Mononuclear cell (primary cell): ENCODE results near the gene IFI30. TPM values are rescaled to one million over a fixed set of nuclear protein-coding genes. Genes with fewer than 3 reads are reported as not detected.
"Not testable (repeated sequence)": the region's sequence is repeated elsewhere in the genome, so short reads cannot be mapped to it uniquely, and the experiment has no call there.

ENCODE experiments used
- H3K27me3 ChIP-seq: 2 replicates; pipeline ENCODE4 v1.6.0; 2011; ENCODE audit warnings: low read length, control low read depth; ENCODE audit not compliant: insufficient read depth
- H3K4me1 ChIP-seq: 2 replicates; pipeline ENCODE4 v1.5.1; 2011; ENCODE audit warnings: mild to moderate bottlenecking, low read length, control low read depth; ENCODE audit not compliant: insufficient read depth
- H3K4me3 ChIP-seq: 2 replicates; pipeline ENCODE4 v1.5.1; 2011; ENCODE audit warnings: mild to moderate bottlenecking, low read length, moderate library complexity
- H3K9me3 ChIP-seq: 2 replicates; pipeline ENCODE4 v1.5.1; 2011; ENCODE audit warnings: low read depth, mild to moderate bottlenecking, control low read depth, low read length
- total RNA-seq: library from RNA; depleted of rRNA; stranded (reverse); fragments of >200 nt; gene quantifications from one replicate; pipeline ENCODE4 v1.2.3, GENCODE V29; 2012

The IFI30 gene
- total RNA-seq, 1 donor, result 769 TPM

- not testable (repeated sequence) for H3K27me3 ChIP-seq, H3K4me3 ChIP-seq, H3K9me3 ChIP-seq
- peaks cover 25% of the 10 kb centered on the region for H3K4me1 ChIP-seq
Observed at GRCh38 chr19:18159059-18159616, 14.5 kb upstream of the IFI30 start.

DNA sequence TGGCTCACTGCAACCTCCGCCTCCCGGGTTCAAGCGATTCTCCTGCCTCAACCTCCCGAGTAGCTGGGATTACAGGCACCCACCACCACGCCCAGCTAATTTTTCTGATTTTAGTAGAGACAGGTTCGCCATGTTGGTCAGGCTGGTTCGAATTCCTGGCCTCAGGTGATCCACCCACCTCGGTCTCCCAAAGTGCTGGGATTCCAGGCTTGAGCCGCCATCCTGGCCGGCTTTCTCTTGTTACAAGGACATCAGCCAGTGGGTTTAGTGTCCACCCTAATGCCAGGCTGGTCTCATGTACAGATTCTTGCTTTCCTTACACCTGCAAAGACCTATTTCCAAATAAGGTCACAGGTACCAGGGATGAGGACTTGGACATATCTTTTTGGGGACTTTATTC is 13.8 kb upstream of the IFI30 start:
- H3K27me3 ChIP-seq, result no peaks in the 10 kb centered on the region
- H3K9me3 ChIP-seq, result no peaks in the 10 kb centered on the region
- no peak overlapping the region for H3K4me3 ChIP-seq
- peaks cover 21% of the 10 kb centered on the region for H3K4me1 ChIP-seq

DNA sequence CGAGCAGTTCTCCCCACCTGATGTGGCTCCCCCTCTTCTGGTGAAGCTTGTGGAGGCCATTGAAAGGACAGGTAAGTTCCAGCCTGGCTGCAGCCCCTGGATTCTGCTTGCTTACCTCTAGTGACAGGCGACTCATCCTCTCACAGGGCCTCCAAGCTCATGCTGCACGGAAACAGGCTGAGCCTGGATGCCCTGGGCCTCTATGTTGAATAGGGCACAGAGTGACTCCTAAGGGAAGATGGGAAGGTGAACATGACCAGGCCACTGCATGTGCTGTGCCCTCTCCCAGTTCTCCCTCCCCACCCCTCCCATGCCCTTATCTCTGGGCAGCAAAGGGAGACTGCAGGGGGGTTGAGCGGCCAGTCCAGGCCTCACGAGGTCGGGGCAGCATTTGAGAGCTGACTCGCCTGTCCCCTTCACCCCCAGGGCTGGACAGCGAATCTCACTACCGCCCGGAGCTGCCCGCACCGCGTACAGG is 13.1 kb upstream of the IFI30 start:
- H3K9me3 ChIP-seq, result no peaks in the 10 kb centered on the region
- no peak overlapping the region for H3K4me3 ChIP-seq
- peaks cover 21% of the 10 kb centered on the region for H3K4me1 ChIP-seq

DNA sequence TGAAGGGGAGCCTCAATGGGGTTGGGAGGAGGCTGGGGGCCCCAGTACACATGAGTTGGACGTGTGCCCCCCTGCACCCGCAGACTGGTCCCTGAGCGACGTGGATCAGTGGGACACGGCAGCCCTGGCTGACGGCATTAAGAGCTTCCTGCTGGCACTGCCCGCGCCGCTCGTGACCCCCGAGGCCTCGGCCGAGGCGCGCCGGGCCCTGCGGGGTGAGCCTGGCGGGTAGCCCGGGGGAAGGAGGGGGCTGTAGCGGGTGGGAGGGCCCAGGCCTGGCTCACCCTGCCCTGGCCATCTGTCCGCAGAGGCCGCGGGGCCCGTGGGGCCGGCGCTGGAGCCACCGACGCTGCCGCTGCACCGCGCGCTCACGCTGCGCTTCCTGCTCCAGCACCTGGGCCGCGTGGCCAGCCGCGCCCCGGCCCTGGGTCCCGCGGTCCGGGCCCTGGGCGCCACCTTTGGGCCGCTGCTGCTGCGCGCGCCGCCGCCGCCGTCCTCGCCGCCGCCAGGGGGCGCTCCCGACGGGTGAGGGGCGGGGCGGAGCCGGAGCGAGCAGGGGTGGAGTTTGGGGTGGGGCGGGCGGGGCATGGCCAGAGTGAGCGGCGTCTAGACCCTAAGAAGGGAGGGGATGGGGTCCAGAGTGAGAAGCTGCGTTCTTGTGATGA is 12.5 kb upstream of the IFI30 start:
- no peak overlapping the region for H3K4me3 ChIP-seq
- H3K4me1 ChIP-seq, result peaks cover 21% of the 10 kb centered on the region
- no peaks in the 10 kb centered on the region for H3K9me3 ChIP-seq
- H3K27me3 ChIP-seq, result no peaks in the 10 kb centered on the region

More for the DNA sequence above, 13.1 kb upstream of the IFI30 start:
- H3K27me3 ChIP-seq, result no peaks in the 10 kb centered on the region

- Histone ChIP-seq H3K9me3 (no peaks in the 10 kb centered on the region), H3K4me1 (peaks cover 21% of the 10 kb centered on the region), H3K27me3 (no peaks in the 10 kb centered on the region), H3K4me3 (no peak overlapping the region)
Observed at GRCh38 chr19:18161636-18162002, 12.0 kb upstream of the IFI30 start.

DNA sequence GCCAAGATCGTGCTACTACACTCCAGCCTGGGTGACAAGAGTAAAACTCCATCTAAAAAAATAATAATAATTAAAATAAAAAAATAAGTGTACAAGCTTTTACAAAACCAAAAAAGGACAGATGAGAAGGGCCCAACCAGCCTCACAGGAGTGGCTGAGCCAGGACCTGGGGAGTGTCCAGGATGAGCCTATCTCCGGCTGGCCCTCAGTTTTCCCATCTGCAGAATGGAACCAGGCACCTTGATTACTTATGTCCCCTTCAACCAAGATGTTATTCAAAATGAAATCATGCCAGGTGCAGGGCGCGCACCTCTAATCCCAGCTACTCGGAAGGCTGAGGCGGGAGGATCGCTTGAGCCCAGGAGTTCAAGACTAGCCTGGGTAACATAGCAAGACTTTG is 9.5 kb upstream of the IFI30 start:
- no peaks in the 10 kb centered on the region for H3K9me3 ChIP-seq
- H3K27me3 ChIP-seq, result no peaks in the 10 kb centered on the region
- peaks cover 28% of the 10 kb centered on the region for H3K4me1 ChIP-seq
- no peak overlapping the region for H3K4me3 ChIP-seq

DNA sequence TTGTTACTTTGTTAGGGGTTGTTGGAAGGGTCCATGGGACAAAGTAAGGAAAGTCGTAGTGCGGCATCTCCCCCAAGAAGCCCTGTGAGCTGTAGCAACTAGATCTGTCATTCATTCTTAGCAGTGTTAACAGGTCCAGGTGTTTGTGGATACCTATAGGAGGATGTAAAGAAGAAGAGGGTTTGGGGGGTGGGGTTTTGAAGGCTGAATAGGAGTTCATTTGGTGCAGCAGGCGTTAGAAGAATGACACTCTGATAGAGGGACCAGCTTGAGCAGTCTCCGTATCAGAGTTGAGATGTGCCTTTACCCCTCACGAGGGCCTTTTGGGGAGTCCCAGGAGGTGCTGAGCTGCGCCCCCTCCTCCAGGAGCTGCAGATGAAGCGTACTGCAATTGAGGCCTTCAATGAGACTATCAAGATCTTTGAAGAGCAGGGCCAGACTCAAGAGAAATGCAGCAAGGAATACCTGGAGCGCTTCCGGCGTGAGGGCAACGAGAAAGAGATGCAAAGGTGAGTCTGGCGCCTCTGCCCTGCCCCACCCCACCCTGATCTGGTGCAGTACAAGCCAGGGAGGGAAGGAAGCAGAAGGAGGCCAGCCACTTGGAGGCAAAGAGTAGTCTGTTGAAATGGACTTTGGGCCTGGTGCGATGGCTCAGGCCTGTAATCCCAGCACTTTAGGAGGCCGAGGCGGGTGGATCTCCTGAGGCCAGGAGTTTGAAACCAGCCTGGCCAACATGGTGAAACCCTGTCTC is 7.6 kb upstream of the IFI30 start:
- H3K9me3 ChIP-seq, result no peaks in the 10 kb centered on the region
- H3K27me3 ChIP-seq, result no peaks in the 10 kb centered on the region
- no peak overlapping the region for H3K4me3 ChIP-seq
- H3K4me1 ChIP-seq, result peaks cover 37% of the 10 kb centered on the region

DNA sequence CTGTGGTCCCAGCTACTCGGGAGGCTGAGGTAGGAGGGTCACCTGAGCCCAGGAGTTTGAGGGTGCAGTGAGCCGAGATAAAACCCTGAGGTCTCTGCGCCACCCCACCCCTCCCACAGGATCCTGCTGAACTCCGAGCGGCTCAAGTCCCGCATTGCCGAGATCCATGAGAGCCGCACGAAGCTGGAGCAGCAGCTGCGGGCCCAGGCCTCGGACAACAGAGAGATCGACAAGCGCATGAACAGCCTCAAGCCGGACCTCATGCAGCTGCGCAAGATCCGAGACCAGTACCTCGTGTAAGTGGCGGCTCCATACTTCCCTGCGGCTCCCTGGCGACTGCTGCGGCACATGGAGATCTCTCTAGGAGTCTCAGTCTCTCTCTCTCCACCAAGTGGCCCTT is 6.6 kb upstream of the IFI30 start:
- Histone ChIP-seq H3K9me3 (no peaks in the 10 kb centered on the region), H3K4me1 (peaks cover 41% of the 10 kb centered on the region), H3K4me3 (no peak overlapping the region), H3K27me3 (no peaks in the 10 kb centered on the region)

- Histone ChIP-seq H3K4me3 (no peak overlapping the region), H3K9me3 (no peaks in the 10 kb centered on the region), H3K4me1 (peaks cover 52% of the 10 kb centered on the region), H3K27me3 (no peaks in the 10 kb centered on the region)
Observed at GRCh38 chr19:18167975-18168645, 5.5 kb upstream of the IFI30 start.

DNA sequence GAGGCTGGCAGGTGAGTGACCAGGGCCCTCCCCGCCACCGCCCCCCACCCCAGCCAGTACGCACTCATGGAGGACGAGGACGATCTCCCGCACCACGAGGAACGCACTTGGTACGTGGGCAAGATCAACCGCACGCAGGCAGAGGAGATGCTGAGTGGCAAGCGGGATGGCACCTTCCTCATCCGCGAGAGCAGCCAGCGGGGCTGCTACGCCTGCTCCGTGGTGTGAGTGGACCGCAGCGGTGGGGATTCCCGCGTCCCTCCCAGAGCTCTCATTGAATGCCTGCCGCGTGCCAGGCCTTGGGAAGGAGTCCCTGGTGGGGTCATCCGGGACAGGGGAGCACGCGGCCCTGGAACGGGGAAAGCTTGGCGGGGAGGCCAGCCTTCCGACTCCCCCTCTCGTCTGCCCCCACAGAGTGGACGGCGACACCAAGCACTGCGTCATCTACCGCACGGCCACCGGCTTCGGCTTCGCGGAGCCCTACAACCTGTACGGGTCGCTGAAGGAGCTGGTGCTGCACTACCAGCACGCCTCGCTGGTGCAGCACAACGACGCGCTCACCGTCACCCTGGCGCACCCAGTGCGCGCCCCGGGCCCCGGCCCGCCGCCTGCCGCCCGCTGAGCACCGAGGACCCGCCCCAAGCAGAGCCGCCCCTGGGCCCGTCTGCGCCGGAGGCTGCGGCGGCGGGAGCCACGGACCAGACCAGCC is 4.8 kb upstream of the IFI30 start:
- H3K27me3 ChIP-seq, result no peaks in the 10 kb centered on the region
- H3K4me1 ChIP-seq, result peaks cover 57% of the 10 kb centered on the region
- no peaks in the 10 kb centered on the region for H3K9me3 ChIP-seq
- H3K4me3 ChIP-seq, result no peak overlapping the region

GRCh38 chr19:18170714-18171255 is 2.8 kb upstream of the IFI30 start:
- peaks cover 74% of the 10 kb centered on the region for H3K4me1 ChIP-seq
- H3K4me3 ChIP-seq, result no peak overlapping the region
- no peaks in the 10 kb centered on the region for H3K27me3 ChIP-seq
- no peaks in the 10 kb centered on the region for H3K9me3 ChIP-seq

DNA sequence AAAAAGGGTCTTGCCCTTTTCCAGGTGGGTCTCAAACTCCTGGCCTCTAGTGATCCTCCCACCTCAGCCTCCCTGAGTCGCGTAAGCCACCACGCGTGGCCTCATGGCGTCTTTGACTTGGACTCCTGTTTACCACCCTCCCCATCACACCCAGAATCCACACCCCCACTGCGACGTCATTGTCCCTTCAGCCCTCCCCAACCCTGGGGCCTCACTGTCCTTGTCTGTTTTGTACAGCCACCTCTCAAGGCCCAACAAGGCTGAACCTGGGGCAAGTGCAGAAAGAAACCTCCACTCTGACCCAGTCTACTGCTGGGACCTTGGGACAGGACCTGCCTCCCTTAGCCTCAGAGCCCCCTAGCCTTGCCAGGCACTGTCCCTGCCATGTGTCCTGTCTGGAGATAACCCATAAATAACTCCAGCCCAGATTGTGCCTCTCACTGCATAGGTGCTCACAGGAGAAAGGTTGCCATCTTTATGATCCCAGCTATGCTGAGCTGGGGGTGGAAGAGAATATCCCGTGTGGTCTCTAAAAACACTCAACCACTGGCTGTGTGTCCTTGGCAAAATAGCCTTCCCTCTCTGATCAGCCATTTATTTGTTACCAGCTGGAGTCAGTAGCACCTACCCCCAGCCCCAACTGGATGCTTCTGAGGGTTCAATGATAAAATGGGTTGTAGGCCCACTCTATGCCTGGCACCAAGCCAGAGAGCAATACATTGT is 1.8 kb upstream of the IFI30 start:
- Histone ChIP-seq H3K9me3 (no peaks in the 10 kb centered on the region), H3K27me3 (no peaks in the 10 kb centered on the region), H3K4me3 (no peak overlapping the region), H3K4me1 (peaks cover 83% of the 10 kb centered on the region)

DNA sequence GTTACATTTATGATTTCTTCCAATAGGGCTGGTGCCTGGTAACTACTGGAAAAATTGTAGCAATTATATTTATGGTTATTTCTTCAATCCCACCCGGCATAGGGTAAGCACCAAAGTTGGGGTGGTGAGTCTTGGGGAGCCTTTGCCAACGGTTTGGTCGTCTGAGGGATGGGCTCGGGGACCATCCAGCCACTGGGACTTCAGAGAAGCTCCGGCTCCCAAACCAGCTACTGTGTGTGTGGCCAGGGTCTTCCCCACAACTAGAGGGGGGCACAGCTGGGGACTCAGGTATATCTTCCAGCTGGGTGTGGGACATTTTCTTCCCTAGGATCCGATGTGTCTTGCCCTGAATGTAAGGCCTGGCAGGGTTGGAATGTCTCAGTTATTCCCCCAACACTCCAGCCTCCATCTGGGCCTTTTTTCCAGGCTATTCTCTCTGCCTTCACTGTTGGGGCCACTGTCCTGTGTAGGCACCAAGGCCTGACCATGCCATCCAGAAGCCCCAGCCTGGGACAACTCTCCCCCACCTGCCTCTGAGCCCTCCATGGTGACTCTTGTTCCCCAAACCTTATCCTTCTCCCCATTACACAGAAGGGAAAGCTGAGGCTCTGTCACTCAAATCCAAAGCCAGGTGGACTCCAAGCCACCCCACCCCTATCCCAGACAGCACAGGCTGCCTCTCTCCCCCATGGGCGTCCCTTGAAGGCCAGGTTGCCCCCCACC is 1.1 kb upstream of the IFI30 start:
- Histone ChIP-seq H3K4me1 (peaks cover 90% of the 10 kb centered on the region), H3K4me3 (no peak overlapping the region), H3K9me3 (no peaks in the 10 kb centered on the region), H3K27me3 (no peaks in the 10 kb centered on the region)
